PFSK-1 (cell line): Measurements from ENCODE around the gene METAP1.

Experiments used
- FOXP2 ChIP-seq: optimal IDR thresholded peaks from 2 replicates; pipeline ENCODE3; 2011; ENCODE audit warnings: borderline replicate concordance, control low read depth, inconsistent platforms; ENCODE audit not compliant: insufficient read depth; ENCODE audit errors: extremely low read length, extremely low read depth
- POLR2AphosphoS5 ChIP-seq: IDR thresholded peaks from 2 replicates; pipeline ENCODE4 v1.6.1; 2012; ENCODE audit warnings: low read depth, mild to moderate bottlenecking, control low read depth, low read length, moderate library complexity
- REST ChIP-seq, 2 experiments: IDR thresholded peaks; 2 replicates each; pipeline versions ENCODE4 v1.6.1 to v1.8.0; 2011 to 2012; ENCODE audit warnings: low read depth in 2 of 2, low read length in 2 of 2, control low read depth in 1 of 2, inconsistent platforms in 1 of 2, mild to moderate bottlenecking in 1 of 2, moderate library complexity in 1 of 2; ENCODE audit not compliant: insufficient read depth in 1 of 2
- SIN3A ChIP-seq: IDR thresholded peaks from 2 replicates; pipeline ENCODE4 v1.6.1; 2012; ENCODE audit warnings: mild to moderate bottlenecking, low read length, moderate library complexity, borderline replicate concordance; ENCODE audit not compliant: insufficient read depth
- TAF1 ChIP-seq: IDR thresholded peaks from 2 replicates; pipeline ENCODE4 v1.6.1; 2012; ENCODE audit warnings: low read length, control low read depth, borderline replicate concordance; ENCODE audit not compliant: insufficient read depth

METAP1 gene

DNA sequence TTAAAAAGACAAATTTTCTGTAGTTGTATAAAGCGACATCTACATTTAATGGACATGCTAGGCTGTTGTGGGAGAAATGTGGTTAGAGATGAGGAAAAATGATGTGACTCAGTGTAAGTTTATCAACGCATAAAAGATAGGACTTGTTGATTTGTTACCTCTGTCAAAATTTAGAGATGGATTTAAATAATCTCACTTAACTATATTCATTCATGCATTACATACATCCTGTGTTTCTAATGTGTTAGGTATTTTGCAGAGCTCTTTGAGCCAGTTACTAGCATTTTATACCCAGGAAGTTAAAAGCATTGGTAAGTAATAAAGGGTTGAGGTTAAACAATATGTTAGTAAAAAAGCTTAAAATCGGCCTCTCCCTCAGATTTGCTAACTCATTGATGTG is 34.3 kb downstream of the METAP1 start:
- no peak for TF ChIP-seq SIN3A
- no peak for TF ChIP-seq REST (IDR thresholded peaks at IDR 0.05; ENCODE audit: insufficient read depth in 1 of 2, low read depth in 2 of 2, low read length in 2 of 2)
- no peak for TF ChIP-seq TAF1
- TF ChIP-seq POLR2AphosphoS5: no peak
- TF ChIP-seq FOXP2: no peak

GRCh38 chr4:99033956-99034355 is 38.4 kb downstream of the METAP1 start:
- TF ChIP-seq SIN3A: no peak
- no peak for TF ChIP-seq POLR2AphosphoS5
- TF ChIP-seq FOXP2: no peak
- no peak for TF ChIP-seq REST (IDR thresholded peaks at IDR 0.05; ENCODE audit: insufficient read depth in 1 of 2, low read depth in 2 of 2, low read length in 2 of 2)
- no peak for TF ChIP-seq TAF1

DNA sequence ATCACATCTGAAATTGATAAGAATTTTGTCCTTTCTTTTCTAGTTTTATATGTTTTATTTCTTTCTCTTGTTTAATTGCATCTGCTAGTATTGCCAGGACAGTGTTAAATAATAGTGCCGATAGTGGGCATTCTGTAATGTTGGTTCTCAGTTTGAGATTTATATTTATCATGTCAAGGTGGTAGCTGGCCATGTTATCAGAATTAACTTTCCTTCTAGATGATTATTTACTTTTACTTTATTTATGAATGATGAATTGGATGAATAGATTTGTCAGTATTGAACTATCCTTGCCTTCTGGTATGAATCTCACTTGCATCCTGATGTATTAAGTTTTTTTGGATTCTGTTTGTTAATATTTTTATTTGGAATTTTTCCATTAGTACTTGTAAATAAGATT is 42.7 kb downstream of the METAP1 start:
- no peak for TF ChIP-seq POLR2AphosphoS5
- no peak for TF ChIP-seq TAF1
- TF ChIP-seq SIN3A: no peak
- no peak for TF ChIP-seq FOXP2
- TF ChIP-seq REST (IDR thresholded peaks at IDR 0.05; ENCODE audit: insufficient read depth in 1 of 2, low read depth in 2 of 2, low read length in 2 of 2): no peak

- TF ChIP-seq TAF1 (no peak), POLR2AphosphoS5 (no peak)
Observed at GRCh38 chr4:99043346-99043745, 47.8 kb downstream of the METAP1 start.

GRCh38 chr4:99047710-99048109 is 52.2 kb downstream of the METAP1 start:
- TF ChIP-seq SIN3A (no peak), FOXP2 (no peak), REST (IDR thresholded peaks at IDR 0.05; ENCODE audit: insufficient read depth in 1 of 2, low read depth in 2 of 2, low read length in 2 of 2) (no peak), TAF1 (no peak), POLR2AphosphoS5 (no peak)
